Measurements from ENCODE around the gene PRRG2.

PRRG2 gene

GRCh38 chr19:49635530-49636232 lies 54.6 kb downstream of the PRRG2 start:
- no peaks in the 10 kb centered on the region for H3K36me3 ChIP-seq (ENCODE audit: control insufficient read depth, insufficient read depth, low read length)
- H3K4me3 ChIP-seq (ENCODE audit: low read depth, low read length), result no peak overlapping the region
- H3K9ac ChIP-seq (ENCODE audit: low read length), result no peak overlapping the region
- H3K4me1 ChIP-seq (ENCODE audit: control insufficient read depth, insufficient read depth, low read length), result peaks cover 23% of the 10 kb centered on the region
- no peak overlapping the region for H3K27ac ChIP-seq (ENCODE audit: low read depth, low read length)
- peaks cover 3% of the 10 kb centered on the region; the same call in 1 of the 2 replicates for H3K27me3 ChIP-seq (ENCODE audit: control insufficient read depth, insufficient read depth, low read length)
- H3K9me3 ChIP-seq (ENCODE audit: control insufficient read depth, insufficient read depth, low read depth, low read length), result no peaks in the 10 kb centered on the region

GRCh38 chr19:49636233-49636932 lies 55.3 kb downstream of the PRRG2 start:
- Histone ChIP-seq H3K36me3 (ENCODE audit: control insufficient read depth, insufficient read depth, low read length) (no peaks in the 10 kb centered on the region), H3K9ac (ENCODE audit: low read length) (no peak overlapping the region), H3K4me1 (ENCODE audit: control insufficient read depth, insufficient read depth, low read length) (peaks cover 23% of the 10 kb centered on the region), H3K4me3 (ENCODE audit: low read depth, low read length) (no peak overlapping the region), H3K27me3 (ENCODE audit: control insufficient read depth, insufficient read depth, low read length) (peaks cover 3% of the 10 kb centered on the region; the same call in 1 of the 2 replicates), H3K9me3 (ENCODE audit: control insufficient read depth, insufficient read depth, low read depth, low read length) (no peaks in the 10 kb centered on the region), H3K27ac (ENCODE audit: low read depth, low read length) (no peak overlapping the region)

GRCh38 chr19:49637821-49638738 lies 57.0 kb downstream of the PRRG2 start:
- Histone ChIP-seq H3K4me1 (ENCODE audit: control insufficient read depth, insufficient read depth, low read length) (peaks cover 27% of the 10 kb centered on the region), H3K27ac (ENCODE audit: low read depth, low read length) (no peak overlapping the region), H3K27me3 (ENCODE audit: control insufficient read depth, insufficient read depth, low read length) (peaks cover 3% of the 10 kb centered on the region; the same call in 1 of the 2 replicates), H3K9me3 (ENCODE audit: control insufficient read depth, insufficient read depth, low read depth, low read length) (no peaks in the 10 kb centered on the region), H3K9ac (ENCODE audit: low read length) (peak overlapping the region; percentile 54), H3K36me3 (ENCODE audit: control insufficient read depth, insufficient read depth, low read length) (no peaks in the 10 kb centered on the region), H3K4me3 (ENCODE audit: low read depth, low read length) (peak overlapping the region; percentile 66)

GRCh38 chr19:49639401-49640112 lies 58.4 kb downstream of the PRRG2 start:
- Histone ChIP-seq H3K9ac (ENCODE audit: low read length) (peak overlapping the region; percentile 74), H3K27ac (ENCODE audit: low read depth, low read length) (no peak overlapping the region; the same call in 1 of the 2 replicates), H3K4me1 (ENCODE audit: control insufficient read depth, insufficient read depth, low read length) (peaks cover 31% of the 10 kb centered on the region), H3K27me3 (ENCODE audit: control insufficient read depth, insufficient read depth, low read length) (peaks cover 3% of the 10 kb centered on the region; the same call in 1 of the 2 replicates), H3K36me3 (ENCODE audit: control insufficient read depth, insufficient read depth, low read length) (no peaks in the 10 kb centered on the region), H3K9me3 (ENCODE audit: control insufficient read depth, insufficient read depth, low read depth, low read length) (no peaks in the 10 kb centered on the region), H3K4me3 (ENCODE audit: low read depth, low read length) (peak overlapping the region; percentile 66)

GRCh38 chr19:49640113-49640898 lies 59.2 kb downstream of the PRRG2 start, which contains the start of gene RRAS:
RRAS (minus strand) TSS chr19:49640143; CDS start chr19:49640098, 45 bp downstream.
- Histone ChIP-seq H3K4me1 (ENCODE audit: control insufficient read depth, insufficient read depth, low read length) (peaks cover 31% of the 10 kb centered on the region), H3K4me3 (ENCODE audit: low read depth, low read length) (peak within 1 kb of the TSS; percentile 68), H3K9ac (ENCODE audit: low read length) (peak within 1 kb of the TSS; percentile 96), H3K9me3 (ENCODE audit: control insufficient read depth, insufficient read depth, low read depth, low read length) (no peaks in the 10 kb centered on the region), H3K27me3 (ENCODE audit: control insufficient read depth, insufficient read depth, low read length) (peaks cover 3% of the 10 kb centered on the region; the same call in 1 of the 2 replicates), H3K27ac (ENCODE audit: low read depth, low read length) (peak within 1 kb of the TSS; percentile 99), H3K36me3 (ENCODE audit: control insufficient read depth, insufficient read depth, low read length) (peaks cover 7% of the 10 kb centered on the region)
